GM23248 (cell line): ENCODE results near the gene ARSK.

Experiments used
- EZH2 ChIP-seq: fragments of 200-600 bp; sonication (generic); IDR thresholded peaks from 2 replicates; pipeline ENCODE4 v1.6.1; 2018; ENCODE audit warnings: antibody characterized with exemption, mild to moderate bottlenecking; ENCODE audit not compliant: insufficient read depth, poor library complexity, severe bottlenecking
- EZH2phosphoT487 ChIP-seq: fragments of 200-600 bp; sonication (generic); IDR thresholded peaks from 2 replicates; pipeline ENCODE4 v1.6.1; 2018; ENCODE audit warnings: antibody characterized with exemption, moderate library complexity, mild to moderate bottlenecking, low read depth; ENCODE audit not compliant: insufficient read depth

DNA sequence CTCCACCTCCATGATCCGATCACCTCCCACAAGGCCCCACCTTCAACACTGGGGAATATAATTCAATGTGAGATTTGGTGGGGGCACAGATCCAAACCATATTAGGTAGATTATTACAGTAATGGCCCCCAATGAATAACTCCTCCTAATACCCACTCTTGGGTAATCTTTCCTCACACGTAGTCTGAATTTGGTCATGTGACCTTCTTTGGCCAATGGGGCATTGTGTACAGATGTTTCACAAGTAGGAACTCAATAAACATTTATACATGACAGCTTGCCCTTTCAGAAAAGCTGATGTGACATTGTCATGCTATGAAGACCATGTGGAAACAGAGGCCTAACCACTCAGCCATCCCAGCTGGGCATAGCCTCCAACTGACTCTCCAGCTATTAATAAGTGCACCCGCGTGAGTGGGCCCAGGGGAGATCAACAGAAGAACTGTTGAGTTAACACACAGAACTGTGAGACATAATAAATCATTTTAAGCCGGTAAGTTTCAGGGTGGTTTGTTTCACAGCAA lies 75.6 kb downstream of the ARSK start:
- TF ChIP-seq EZH2 (no peak), EZH2phosphoT487 (no peak)
